Endothelial cell (in vitro differentiated cells): ENCODE data around the gene MPZL1. TPM values are rescaled to one million over a fixed set of nuclear protein-coding genes. Genes with fewer than 3 reads are reported as not detected.
A peak's percentile ranks its signal among the peaks of the same experiment; 100 is the strongest.

ENCODE experiments used
- DNase-seq: peaks from one replicate; pipeline ENCODE4 v3.0.0; 2021; ENCODE audit warnings: low spot score
- H3K27ac Mint-ChIP-seq: one replicate; pipeline ENCODE4 v1.8.0; 2021; ENCODE audit warnings: mixed read lengths, inconsistent platforms; ENCODE audit not compliant: unreplicated experiment
- H3K27me3 Mint-ChIP-seq: one replicate; pipeline ENCODE4 v1.8.0; 2021; ENCODE audit warnings: mild to moderate bottlenecking, moderate library complexity, mixed read lengths, inconsistent platforms; ENCODE audit not compliant: unreplicated experiment
- H3K36me3 Mint-ChIP-seq: one replicate; pipeline ENCODE4 v1.8.0; 2021; ENCODE audit warnings: mild to moderate bottlenecking, low read depth, mixed read lengths, inconsistent platforms; ENCODE audit not compliant: unreplicated experiment
- H3K4me1 Mint-ChIP-seq: one replicate; pipeline ENCODE4 v1.8.0; 2021; ENCODE audit warnings: mild to moderate bottlenecking, mixed read lengths, inconsistent platforms; ENCODE audit not compliant: unreplicated experiment
- H3K4me3 Mint-ChIP-seq: one replicate; pipeline ENCODE4 v1.8.0; 2021; ENCODE audit warnings: mild to moderate bottlenecking, mixed read lengths, inconsistent platforms; ENCODE audit not compliant: unreplicated experiment
- H3K9me3 Mint-ChIP-seq: one replicate; pipeline ENCODE4 v1.8.0; 2021; ENCODE audit warnings: mixed read lengths, inconsistent platforms; ENCODE audit not compliant: unreplicated experiment
- total RNA-seq: library from RNA; stranded (reverse); fragmentation: NEBNext Ultra II Directional; extraction: Animal tissue kit (Norgen Biotek cat#: 25700); gene quantifications from one replicate; pipeline ENCODE4 v1.2.1, GENCODE V29; 2021; ENCODE audit not compliant: unreplicated experiment
- TF ChIP-seq, protein P1 (sequence below): fragments of 200-600 bp; sonication (generic); IDR thresholded peaks from one replicate; pipeline ENCODE4 v1.5.0; 2021; ENCODE audit warnings: antibody characterized with exemption; ENCODE audit not compliant: unreplicated experiment

The MPZL1 gene
- total RNA-seq, 1 donor from 2014 or later: 441 TPM

DNA sequence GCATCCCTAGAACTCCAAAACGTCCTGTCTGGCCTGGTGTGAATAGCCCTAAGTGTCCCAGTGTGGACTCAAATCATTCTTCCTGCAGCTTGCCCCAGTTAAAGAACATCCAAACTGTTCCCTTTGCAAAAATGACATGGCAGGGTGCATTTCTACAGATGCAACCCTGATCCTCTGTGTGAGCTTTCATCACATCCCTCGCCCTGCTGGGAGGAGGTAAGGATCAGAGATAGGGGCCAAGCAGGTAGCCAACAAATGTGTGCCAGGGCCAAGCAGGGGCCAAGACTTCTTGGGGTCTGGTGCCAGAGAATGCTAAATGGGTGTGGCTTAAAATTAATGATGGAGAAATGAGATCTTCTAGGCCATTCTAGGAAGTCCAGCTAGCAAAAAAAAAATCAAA lies 27.1 kb upstream of the MPZL1 start:
- Mint-ChIP-seq H3K9me3 (no peaks in the 10 kb centered on the region), H3K36me3 (peaks cover 69% of the 10 kb centered on the region), H3K27ac (peak overlapping the region; percentile 64), H3K4me1 (peaks cover 8% of the 10 kb centered on the region), H3K27me3 (peaks cover 5% of the 10 kb centered on the region), H3K4me3 (peak overlapping the region; percentile 57)
- TF ChIP-seq, protein P1, sequence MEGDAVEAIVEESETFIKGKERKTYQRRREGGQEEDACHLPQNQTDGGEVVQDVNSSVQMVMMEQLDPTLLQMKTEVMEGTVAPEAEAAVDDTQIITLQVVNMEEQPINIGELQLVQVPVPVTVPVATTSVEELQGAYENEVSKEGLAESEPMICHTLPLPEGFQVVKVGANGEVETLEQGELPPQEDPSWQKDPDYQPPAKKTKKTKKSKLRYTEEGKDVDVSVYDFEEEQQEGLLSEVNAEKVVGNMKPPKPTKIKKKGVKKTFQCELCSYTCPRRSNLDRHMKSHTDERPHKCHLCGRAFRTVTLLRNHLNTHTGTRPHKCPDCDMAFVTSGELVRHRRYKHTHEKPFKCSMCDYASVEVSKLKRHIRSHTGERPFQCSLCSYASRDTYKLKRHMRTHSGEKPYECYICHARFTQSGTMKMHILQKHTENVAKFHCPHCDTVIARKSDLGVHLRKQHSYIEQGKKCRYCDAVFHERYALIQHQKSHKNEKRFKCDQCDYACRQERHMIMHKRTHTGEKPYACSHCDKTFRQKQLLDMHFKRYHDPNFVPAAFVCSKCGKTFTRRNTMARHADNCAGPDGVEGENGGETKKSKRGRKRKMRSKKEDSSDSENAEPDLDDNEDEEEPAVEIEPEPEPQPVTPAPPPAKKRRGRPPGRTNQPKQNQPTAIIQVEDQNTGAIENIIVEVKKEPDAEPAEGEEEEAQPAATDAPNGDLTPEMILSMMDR: no peak
- no peak for DNase-seq

DNA sequence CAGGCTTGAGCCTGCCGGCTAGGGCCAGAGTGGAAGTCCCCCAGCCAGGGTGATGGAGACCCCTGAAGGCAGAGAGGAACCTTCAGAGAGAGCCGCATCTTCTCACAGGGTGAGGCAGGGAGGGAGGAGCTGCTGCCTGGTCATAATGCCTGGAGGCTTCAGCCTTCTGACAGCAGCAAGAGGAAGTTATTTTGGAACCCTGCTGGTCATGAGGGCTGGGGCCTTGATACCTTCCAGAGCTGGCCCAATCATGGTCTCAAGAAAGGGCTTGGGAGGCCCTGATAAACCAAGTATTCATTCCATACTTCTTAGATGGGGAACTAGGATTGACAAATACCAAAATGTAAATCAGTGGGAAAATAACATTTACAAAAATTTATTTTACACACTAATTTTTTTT lies 26.6 kb upstream of the MPZL1 start:
- H3K27ac Mint-ChIP-seq: peak overlapping the region; percentile 64
- H3K4me3 Mint-ChIP-seq: peak overlapping the region; percentile 57
- peaks cover 72% of the 10 kb centered on the region for H3K36me3 Mint-ChIP-seq
- peaks cover 8% of the 10 kb centered on the region for H3K4me1 Mint-ChIP-seq
- H3K27me3 Mint-ChIP-seq: peaks cover 5% of the 10 kb centered on the region
- H3K9me3 Mint-ChIP-seq: no peaks in the 10 kb centered on the region
- TF ChIP-seq, protein P1: no peak
- no peak for DNase-seq

DNA sequence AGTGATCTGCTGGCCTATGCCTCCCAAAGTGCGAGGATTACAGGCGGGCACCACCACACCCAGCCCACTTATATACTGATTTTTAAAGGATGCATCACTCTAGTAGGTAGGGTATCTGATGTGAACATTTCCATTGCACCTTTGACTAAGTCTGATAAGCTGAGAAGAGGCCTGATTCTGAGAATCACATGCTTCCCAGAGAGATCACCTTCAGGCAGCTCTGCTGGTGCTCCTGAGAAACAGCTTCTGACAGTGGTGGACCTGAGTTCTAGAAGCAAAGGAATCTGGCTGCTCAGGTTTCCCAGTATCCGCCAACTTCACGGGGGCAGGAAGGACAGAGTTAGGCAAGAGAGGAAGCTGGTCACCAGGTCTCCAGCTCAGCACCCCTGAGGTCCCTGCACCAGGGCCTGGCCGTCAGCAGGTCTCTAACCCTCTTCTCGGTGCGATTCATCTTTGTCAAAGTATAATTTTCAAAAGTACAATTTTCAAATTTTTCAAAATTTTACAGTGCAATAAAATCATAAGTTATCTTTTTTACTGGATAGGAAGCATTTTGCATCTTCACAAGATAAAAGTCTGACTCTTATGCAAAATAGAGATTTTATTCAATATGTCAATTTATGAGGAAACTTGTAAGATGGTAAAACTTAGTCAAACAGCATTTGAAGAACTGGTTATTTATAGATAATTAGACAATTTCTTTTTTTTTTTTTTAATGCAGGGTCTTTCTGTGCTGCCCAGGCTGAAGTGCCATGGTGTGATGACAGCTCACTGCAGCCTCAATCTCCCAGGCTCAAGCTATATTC lies 25.8 kb upstream of the MPZL1 start:
- H3K27me3 Mint-ChIP-seq: peaks cover 5% of the 10 kb centered on the region
- H3K27ac Mint-ChIP-seq: no peak overlapping the region
- H3K36me3 Mint-ChIP-seq: peaks cover 65% of the 10 kb centered on the region
- H3K4me1 Mint-ChIP-seq: peaks cover 8% of the 10 kb centered on the region
- H3K4me3 Mint-ChIP-seq: no peak overlapping the region
- no peak for DNase-seq
- TF ChIP-seq, protein P1: no peak
- no peaks in the 10 kb centered on the region for H3K9me3 Mint-ChIP-seq

DNA sequence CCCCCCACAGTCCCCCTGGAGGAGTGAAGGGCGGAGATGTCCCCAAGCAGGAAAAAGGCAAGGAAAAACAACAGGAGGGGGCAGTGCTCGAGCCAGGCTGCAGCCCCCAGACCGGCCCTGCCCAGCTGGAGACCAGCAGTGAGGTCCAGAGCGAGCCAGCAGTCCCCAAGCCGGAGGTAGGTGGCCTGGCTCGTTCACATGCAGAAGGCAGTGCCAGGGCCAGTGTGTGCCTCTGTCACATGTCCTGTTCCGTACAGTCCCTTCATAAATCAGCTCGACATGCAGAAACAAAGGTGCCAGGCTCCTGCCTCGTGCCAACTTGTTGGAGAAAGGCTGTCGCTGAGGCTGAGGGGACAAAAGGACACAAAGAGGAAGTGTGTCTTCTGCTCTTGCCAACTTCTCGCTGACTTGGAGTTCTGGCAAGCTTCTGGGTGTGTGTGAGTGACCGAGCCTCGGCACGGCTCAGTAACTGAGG lies 24.1 kb upstream of the MPZL1 start:
- Mint-ChIP-seq H3K27me3 (peaks cover 5% of the 10 kb centered on the region), H3K4me3 (peak overlapping the region; percentile 37), H3K9me3 (no peaks in the 10 kb centered on the region), H3K4me1 (peaks cover 8% of the 10 kb centered on the region), H3K36me3 (peaks cover 57% of the 10 kb centered on the region), H3K27ac (no peak overlapping the region)
- no peak for DNase-seq
- TF ChIP-seq, protein P1: no peak

DNA sequence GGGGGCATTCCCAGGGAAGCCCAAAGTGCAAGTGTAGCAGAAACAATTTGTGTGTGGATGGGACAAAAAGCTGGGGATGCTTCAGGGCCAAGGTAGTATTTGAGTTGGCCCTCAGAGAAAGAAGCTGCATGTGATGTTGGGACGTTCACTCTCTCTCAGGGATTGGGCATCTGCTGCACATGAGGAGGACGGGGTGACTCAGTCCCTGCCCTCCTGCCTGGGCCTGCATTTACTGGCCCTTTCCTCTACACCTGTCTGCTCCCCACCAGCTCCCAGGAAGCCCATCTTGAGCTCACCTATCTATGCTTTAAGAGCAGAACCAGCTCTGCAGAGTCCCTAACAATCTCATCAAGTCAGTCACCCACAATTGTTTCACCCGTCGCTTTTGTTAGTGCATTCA lies 23.5 kb upstream of the MPZL1 start:
- TF ChIP-seq, protein P1: no peak
- no peaks in the 10 kb centered on the region for H3K9me3 Mint-ChIP-seq
- H3K36me3 Mint-ChIP-seq: peaks cover 60% of the 10 kb centered on the region
- H3K4me1 Mint-ChIP-seq: peaks cover 8% of the 10 kb centered on the region
- no peak for DNase-seq
- peak overlapping the region; percentile 37 for H3K4me3 Mint-ChIP-seq
- peaks cover 5% of the 10 kb centered on the region for H3K27me3 Mint-ChIP-seq
- H3K27ac Mint-ChIP-seq: no peak overlapping the region
